ENCODE results near the gene ODAD2.
"Not testable (repeated sequence)": the region's sequence is repeated elsewhere in the genome, so short reads cannot be mapped to it uniquely, and the experiment has no call there.

Gene ODAD2

GRCh38 chr10:27958383-27958782 lies 40.5 kb downstream of the ODAD2 start:
- not testable (repeated sequence) for DNase-seq

GRCh38 chr10:27950242-27950564 lies 48.7 kb downstream of the ODAD2 start:
- no peak for DNase-seq

GRCh38 chr10:27949528-27950241 lies 49.2 kb downstream of the ODAD2 start:
- DNase-seq = no peak

GRCh38 chr10:27948186-27948585 lies 50.7 kb downstream of the ODAD2 start:
- no peak for DNase-seq

- no peak for DNase-seq
Observed at GRCh38 chr10:27947540-27947939, 51.3 kb downstream of the ODAD2 start.

GRCh38 chr10:27944005-27944404 lies 54.9 kb downstream of the ODAD2 start:
- no peak for DNase-seq

GRCh38 chr10:27914888-27915287 lies 84.0 kb downstream of the ODAD2 start:
- no peak for DNase-seq

GRCh38 chr10:27912231-27912630 lies 86.6 kb downstream of the ODAD2 start:
- DNase-seq = no peak

GRCh38 chr10:27911539-27911938 lies 87.3 kb downstream of the ODAD2 start:
- DNase-seq = no peak

- DNase-seq = no peak
Observed at GRCh38 chr10:27911011-27911410, 87.9 kb downstream of the ODAD2 start.

GRCh38 chr10:27908231-27908630 lies 90.6 kb downstream of the ODAD2 start:
- no peak for DNase-seq

- DNase-seq = not testable (repeated sequence)
Observed at GRCh38 chr10:27899485-27899884, 99.4 kb downstream of the ODAD2 start.

- DNase-seq = no peak
Observed at GRCh38 chr10:27899058-27899457, 99.8 kb downstream of the ODAD2 start.

- no peak for DNase-seq
Observed at GRCh38 chr10:27893358-27893954, 105.4 kb downstream of the ODAD2 start.

- DNase-seq = no peak
Observed at GRCh38 chr10:27890971-27891370, 107.9 kb downstream of the ODAD2 start.

- DNase-seq = no peak
Observed at GRCh38 chr10:27889518-27889917, 109.4 kb downstream of the ODAD2 start.

- DNase-seq = no peak
Observed at GRCh38 chr10:27884185-27884641, 114.7 kb downstream of the ODAD2 start.

- DNase-seq = no peak
Observed at GRCh38 chr10:27878281-27878680, 120.6 kb downstream of the ODAD2 start.

GRCh38 chr10:27865221-27865635 lies 133.7 kb downstream of the ODAD2 start:
- no peak for DNase-seq

- no peak for DNase-seq
Observed at GRCh38 chr10:27861781-27862180, 137.1 kb downstream of the ODAD2 start.

GRCh38 chr10:27857616-27858015 lies 141.3 kb downstream of the ODAD2 start:
- peak; percentile 53 for DNase-seq

GRCh38 chr10:27844223-27844622 lies 154.7 kb downstream of the ODAD2 start:
- no peak for DNase-seq

- no peak for DNase-seq
Observed at GRCh38 chr10:27838901-27839300, 160.0 kb downstream of the ODAD2 start.

- DNase-seq = no peak
Observed at GRCh38 chr10:27838361-27838760, 160.5 kb downstream of the ODAD2 start.

- DNase-seq = no peak
Observed at GRCh38 chr10:27834476-27834875, 164.4 kb downstream of the ODAD2 start.
